ENCODE measurements around the gene RAPSN.
"Not testable (repeated sequence)": the region's sequence is repeated elsewhere in the genome, so short reads cannot be mapped to it uniquely, and the experiment has no call there.

The RAPSN gene

GRCh38 chr11:47466201-47466600 lies 17.3 kb upstream of the RAPSN start:
- DNase-seq (ENCODE audit: low spot score) (no peak), FAIRE-seq (no peak)

GRCh38 chr11:47464483-47464882 lies 15.5 kb upstream of the RAPSN start:
- no peak for DNase-seq (ENCODE audit: low spot score)

GRCh38 chr11:47461876-47462275 lies 12.9 kb upstream of the RAPSN start:
- FAIRE-seq (no peak), DNase-seq (ENCODE audit: low spot score) (no peak)

More at GRCh38 chr11:47464483-47464882, 15.5 kb upstream of the RAPSN start:
- FAIRE-seq = no peak

- no peak for DNase-seq (ENCODE audit: low spot score)
- FAIRE-seq = no peak
Observed at GRCh38 chr11:47460571-47461235, 11.8 kb upstream of the RAPSN start.

GRCh38 chr11:47454258-47454671 lies 5.3 kb upstream of the RAPSN start:
- FAIRE-seq = not testable (repeated sequence)
- DNase-seq (ENCODE audit: low spot score) = peak; percentile 77

GRCh38 chr11:47453365-47453764 lies 4.4 kb upstream of the RAPSN start:
- no peak for FAIRE-seq
- DNase-seq (ENCODE audit: low spot score) = no peak

- DNase-seq (ENCODE audit: low spot score) (no peak), FAIRE-seq (no peak)
Observed at GRCh38 chr11:47451990-47452389, 3.1 kb upstream of the RAPSN start.

- no peak for FAIRE-seq
- no peak for DNase-seq (ENCODE audit: low spot score)
Observed at GRCh38 chr11:47451436-47451835, 2.5 kb upstream of the RAPSN start.

- FAIRE-seq (no peak), DNase-seq (ENCODE audit: low spot score) (no peak)
Observed at GRCh38 chr11:47449541-47449940, 605 bp upstream of the RAPSN start.

GRCh38 chr11:47447906-47448305 lies 1.0 kb downstream of the RAPSN start:
- no peak for DNase-seq (ENCODE audit: low spot score)
- FAIRE-seq = no peak

GRCh38 chr11:47446833-47447232 lies 2.1 kb downstream of the RAPSN start:
- DNase-seq (ENCODE audit: low spot score) (no peak), FAIRE-seq (no peak)

- DNase-seq (ENCODE audit: low spot score) = no peak
- FAIRE-seq = no peak
Observed at GRCh38 chr11:47445840-47446239, 3.1 kb downstream of the RAPSN start.

- FAIRE-seq (no peak), DNase-seq (ENCODE audit: low spot score) (no peak)
Observed at GRCh38 chr11:47443817-47444216, 5.1 kb downstream of the RAPSN start.

GRCh38 chr11:47443028-47443700 lies 5.8 kb downstream of the RAPSN start:
- FAIRE-seq = no peak
- DNase-seq (ENCODE audit: low spot score) = no peak

GRCh38 chr11:47442514-47442913 lies 6.4 kb downstream of the RAPSN start:
- DNase-seq (ENCODE audit: low spot score) (no peak), FAIRE-seq (no peak)

- FAIRE-seq (no peak), DNase-seq (ENCODE audit: low spot score) (no peak)
Observed at GRCh38 chr11:47441421-47441820, 7.5 kb downstream of the RAPSN start.

GRCh38 chr11:47440054-47440476 lies 8.9 kb downstream of the RAPSN start:
- no peak for FAIRE-seq
- no peak for DNase-seq (ENCODE audit: low spot score)

GRCh38 chr11:47438721-47439120 lies 10.2 kb downstream of the RAPSN start:
- FAIRE-seq (no peak), DNase-seq (ENCODE audit: low spot score) (no peak)

GRCh38 chr11:47437746-47438418 lies 11.1 kb downstream of the RAPSN start:
- no peak for FAIRE-seq

GRCh38 chr11:47437218-47437745 lies 11.7 kb downstream of the RAPSN start:
- DNase-seq (ENCODE audit: low spot score) = no peak

More at GRCh38 chr11:47437746-47438418, 11.1 kb downstream of the RAPSN start:
- DNase-seq (ENCODE audit: low spot score) = no peak

GRCh38 chr11:47436726-47437125 lies 12.2 kb downstream of the RAPSN start:
- DNase-seq (ENCODE audit: low spot score) (no peak), FAIRE-seq (no peak)

More at GRCh38 chr11:47437218-47437745, 11.7 kb downstream of the RAPSN start:
- FAIRE-seq = no peak

GRCh38 chr11:47435687-47436086 lies 13.2 kb downstream of the RAPSN start:
- DNase-seq (ENCODE audit: low spot score) = no peak
- no peak for FAIRE-seq
